Gastrocnemius medialis (tissue), 4 donors: ENCODE data around the gene TBC1D5.

Experiments
- POLR2A ChIP-seq, 2 donors: fragments of 450-650 bp; IDR thresholded peaks; one replicate each; pipeline ENCODE4 v1.6.1; 2017; ENCODE audit warnings: antibody characterized with exemption in 2 of 2, mild to moderate bottlenecking in 2 of 2, moderate library complexity in 2 of 2
- TF ChIP-seq, protein P1 (sequence below), 5 experiments: fragments of 450-650 bp in 3 of 5; fragments of 200-600 bp in 2 of 5; sonication (generic) in 2 of 5; IDR thresholded peaks in 4 of 5; conservative IDR thresholded peaks in 1 of 5; 1 replicate in 4 of 5; 2 replicates in 1 of 5; pipeline ENCODE4 v1.5.1; 2016 to 2019; ENCODE audit warnings: antibody characterized with exemption in 5 of 5, mild to moderate bottlenecking in 3 of 5, moderate library complexity in 3 of 5

DNA sequence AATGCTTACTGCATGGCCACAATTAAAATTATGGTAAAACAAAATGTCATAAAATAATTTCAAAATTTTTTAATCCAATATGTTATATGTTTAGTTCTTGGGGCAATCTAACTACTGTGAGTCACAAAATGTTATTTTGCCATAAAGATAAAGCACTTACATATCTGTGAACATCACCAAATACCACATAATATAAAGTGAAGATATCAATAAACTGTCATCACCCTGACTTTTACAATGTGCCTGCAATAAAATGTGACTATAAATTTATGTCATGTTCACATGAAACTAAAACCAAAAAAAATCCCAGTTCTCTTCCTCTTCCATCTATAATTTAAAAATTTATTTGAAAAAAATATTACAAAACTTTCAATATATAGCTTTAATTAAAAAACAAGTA lies 191.8 kb downstream of the TBC1D5 start:
- TF ChIP-seq, protein P1, sequence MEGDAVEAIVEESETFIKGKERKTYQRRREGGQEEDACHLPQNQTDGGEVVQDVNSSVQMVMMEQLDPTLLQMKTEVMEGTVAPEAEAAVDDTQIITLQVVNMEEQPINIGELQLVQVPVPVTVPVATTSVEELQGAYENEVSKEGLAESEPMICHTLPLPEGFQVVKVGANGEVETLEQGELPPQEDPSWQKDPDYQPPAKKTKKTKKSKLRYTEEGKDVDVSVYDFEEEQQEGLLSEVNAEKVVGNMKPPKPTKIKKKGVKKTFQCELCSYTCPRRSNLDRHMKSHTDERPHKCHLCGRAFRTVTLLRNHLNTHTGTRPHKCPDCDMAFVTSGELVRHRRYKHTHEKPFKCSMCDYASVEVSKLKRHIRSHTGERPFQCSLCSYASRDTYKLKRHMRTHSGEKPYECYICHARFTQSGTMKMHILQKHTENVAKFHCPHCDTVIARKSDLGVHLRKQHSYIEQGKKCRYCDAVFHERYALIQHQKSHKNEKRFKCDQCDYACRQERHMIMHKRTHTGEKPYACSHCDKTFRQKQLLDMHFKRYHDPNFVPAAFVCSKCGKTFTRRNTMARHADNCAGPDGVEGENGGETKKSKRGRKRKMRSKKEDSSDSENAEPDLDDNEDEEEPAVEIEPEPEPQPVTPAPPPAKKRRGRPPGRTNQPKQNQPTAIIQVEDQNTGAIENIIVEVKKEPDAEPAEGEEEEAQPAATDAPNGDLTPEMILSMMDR (IDR thresholded peaks at IDR 0.05 in 4 of 5, conservative IDR thresholded peaks at IDR 0.05 in 1 of 5) = no peak
- TF ChIP-seq POLR2A (IDR thresholded peaks at IDR 0.05) = no peak
